WTC11 (cell line): ENCODE measurements around the gene CACNA1C.

Source experiments
- ELF4 ChIP-seq: sonication (generic); formaldehyde crosslinking; IDR thresholded peaks from 2 replicates; pipeline ENCODE4 v1.8.1; 2022; ENCODE audit warnings: low read depth, mild to moderate bottlenecking, moderate library complexity, missing genetic modification reagents
- MXD4 ChIP-seq: fragments of 250-450 bp; sonication (Bioruptor Pico); IDR thresholded peaks from 2 replicates; pipeline ENCODE4 v1.8.0; 2021; ENCODE audit warnings: mild to moderate bottlenecking, moderate library complexity, borderline replicate concordance
- TP53 ChIP-seq: sonication (generic); formaldehyde crosslinking; IDR thresholded peaks from 2 replicates; pipeline ENCODE4 v1.8.1; 2023; ENCODE audit warnings: mild to moderate bottlenecking, missing genetic modification reagents
- TF ChIP-seq, protein P1 (sequence below): fragments of 200-600 bp; IDR thresholded peaks from 2 replicates; pipeline ENCODE4 v1.8.0; 2022; ENCODE audit warnings: antibody characterized with exemption

DNA sequence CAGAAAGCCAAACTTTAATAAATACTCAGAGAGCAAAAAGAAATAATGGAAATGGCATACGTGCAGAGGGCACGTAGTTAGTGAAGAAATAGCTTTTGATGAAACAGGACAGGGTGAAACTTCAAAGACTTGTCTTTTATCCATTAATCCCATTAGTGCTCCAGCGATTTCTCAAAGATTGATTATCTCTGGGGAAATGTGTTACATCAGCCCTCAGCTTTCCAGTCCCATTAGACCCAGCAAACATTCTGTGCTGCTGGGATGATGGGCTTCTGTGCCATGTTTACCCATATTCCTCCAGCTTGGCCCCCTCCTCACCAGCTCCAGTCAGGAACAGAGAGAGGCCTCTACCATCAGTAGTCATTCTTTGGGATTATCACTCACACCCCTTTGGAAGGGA lies 113.1 kb downstream of the CACNA1C start:
- TF ChIP-seq, protein P1, sequence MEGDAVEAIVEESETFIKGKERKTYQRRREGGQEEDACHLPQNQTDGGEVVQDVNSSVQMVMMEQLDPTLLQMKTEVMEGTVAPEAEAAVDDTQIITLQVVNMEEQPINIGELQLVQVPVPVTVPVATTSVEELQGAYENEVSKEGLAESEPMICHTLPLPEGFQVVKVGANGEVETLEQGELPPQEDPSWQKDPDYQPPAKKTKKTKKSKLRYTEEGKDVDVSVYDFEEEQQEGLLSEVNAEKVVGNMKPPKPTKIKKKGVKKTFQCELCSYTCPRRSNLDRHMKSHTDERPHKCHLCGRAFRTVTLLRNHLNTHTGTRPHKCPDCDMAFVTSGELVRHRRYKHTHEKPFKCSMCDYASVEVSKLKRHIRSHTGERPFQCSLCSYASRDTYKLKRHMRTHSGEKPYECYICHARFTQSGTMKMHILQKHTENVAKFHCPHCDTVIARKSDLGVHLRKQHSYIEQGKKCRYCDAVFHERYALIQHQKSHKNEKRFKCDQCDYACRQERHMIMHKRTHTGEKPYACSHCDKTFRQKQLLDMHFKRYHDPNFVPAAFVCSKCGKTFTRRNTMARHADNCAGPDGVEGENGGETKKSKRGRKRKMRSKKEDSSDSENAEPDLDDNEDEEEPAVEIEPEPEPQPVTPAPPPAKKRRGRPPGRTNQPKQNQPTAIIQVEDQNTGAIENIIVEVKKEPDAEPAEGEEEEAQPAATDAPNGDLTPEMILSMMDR, result no peak
- TF ChIP-seq TP53 (CRISPR knock-in tag), result no peak
- TF ChIP-seq MXD4 (CRISPR knock-in tag), result no peak
- no peak for TF ChIP-seq ELF4 (CRISPR knock-in tag)
